Amygdala (tissue), 56 donors: Measurements from ENCODE around the gene GPHN.

ENCODE experiments used
- DNase-seq, 56 donors: peaks; one replicate each; lab custom pipeline; 2025; lab: John Stamatoyannopoulos, UW

GPHN gene

DNA sequence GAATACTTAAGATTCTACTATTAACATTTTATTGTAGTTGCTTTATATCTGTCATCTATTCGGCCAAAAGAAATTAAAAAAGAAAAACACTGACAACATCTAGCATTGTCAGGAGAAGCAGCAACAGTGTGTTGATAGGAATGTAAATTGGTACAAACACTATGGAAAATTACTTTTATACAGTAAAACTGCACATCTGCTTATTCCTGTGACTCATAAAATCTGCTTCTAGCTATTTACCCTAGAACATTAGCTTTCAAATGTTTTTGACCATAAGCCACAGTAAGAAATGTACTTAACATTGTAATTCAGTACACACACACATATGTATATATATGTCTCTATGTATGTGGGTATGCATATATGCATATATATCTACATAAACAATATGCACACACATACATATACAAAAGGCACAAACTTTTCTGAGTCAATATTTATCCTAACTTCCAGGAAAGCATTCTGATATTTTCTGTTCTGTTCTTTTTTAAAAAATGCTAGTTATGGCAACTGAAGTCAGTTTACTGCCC is 402.4 kb downstream of the GPHN start:
- no peak for DNase-seq

DNA sequence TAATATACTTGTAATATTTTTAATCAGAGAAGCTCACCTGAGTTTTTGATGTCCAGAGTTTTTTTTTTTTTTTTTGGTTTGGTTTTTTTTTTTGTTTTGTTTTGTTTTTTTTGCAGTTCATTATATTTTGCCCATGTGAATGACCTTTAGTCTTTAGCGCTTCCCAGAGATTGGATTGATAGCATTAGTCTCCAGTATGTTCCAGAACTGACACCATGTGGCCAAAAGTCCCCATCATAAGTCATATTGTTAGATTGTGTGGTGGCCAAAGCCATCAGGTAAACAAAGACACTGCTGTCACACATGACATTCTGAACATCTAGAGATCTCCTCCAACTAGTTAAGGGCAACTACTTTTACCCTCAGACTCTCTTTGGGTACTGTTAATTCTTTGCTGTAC is 408.5 kb downstream of the GPHN start:
- no peak for DNase-seq

DNA sequence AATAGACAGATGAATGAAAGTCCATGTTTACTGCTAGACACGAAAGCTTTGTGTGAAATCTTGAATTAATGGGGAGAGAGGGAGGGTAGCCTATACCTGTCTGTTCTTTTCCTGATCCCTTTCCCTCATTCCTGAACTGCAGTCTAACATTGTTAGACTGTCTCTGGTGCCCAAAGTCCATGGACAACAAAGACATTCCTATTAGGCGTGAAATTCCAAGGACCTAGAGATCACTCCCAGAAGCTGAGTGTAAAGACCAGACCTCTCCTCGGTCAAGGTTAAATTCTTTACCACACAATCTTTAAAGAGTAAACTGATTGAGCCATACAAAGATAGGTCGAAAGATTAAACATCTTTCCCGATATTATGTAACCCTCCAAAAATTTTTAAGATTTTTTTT is 410.6 kb downstream of the GPHN start:
- no peak for DNase-seq

GRCh38 chr14:66920196-66920595 is 412.2 kb downstream of the GPHN start:
- no peak for DNase-seq

GRCh38 chr14:66923251-66923650 is 415.3 kb downstream of the GPHN start:
- DNase-seq = no peak

DNA sequence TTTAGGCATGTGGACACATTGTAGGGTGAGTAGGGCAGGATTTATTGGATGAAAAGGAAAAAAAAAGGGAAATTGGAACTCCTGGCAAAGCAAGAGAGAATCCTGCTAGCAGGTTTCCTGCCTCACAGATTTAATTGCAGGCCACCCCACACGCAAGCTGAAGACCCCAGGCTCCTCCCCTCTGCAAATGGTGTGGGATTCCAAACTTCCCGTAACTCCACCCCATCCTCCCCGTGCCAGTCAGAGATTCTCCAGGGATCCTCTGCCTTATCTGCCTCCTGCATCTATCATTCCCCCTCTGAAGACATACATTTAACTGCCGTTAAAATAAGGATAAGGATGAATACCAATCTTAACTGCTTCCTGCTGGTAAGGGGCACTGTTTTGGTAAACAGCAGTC is 431.5 kb downstream of the GPHN start:
- DNase-seq = no peak

DNA sequence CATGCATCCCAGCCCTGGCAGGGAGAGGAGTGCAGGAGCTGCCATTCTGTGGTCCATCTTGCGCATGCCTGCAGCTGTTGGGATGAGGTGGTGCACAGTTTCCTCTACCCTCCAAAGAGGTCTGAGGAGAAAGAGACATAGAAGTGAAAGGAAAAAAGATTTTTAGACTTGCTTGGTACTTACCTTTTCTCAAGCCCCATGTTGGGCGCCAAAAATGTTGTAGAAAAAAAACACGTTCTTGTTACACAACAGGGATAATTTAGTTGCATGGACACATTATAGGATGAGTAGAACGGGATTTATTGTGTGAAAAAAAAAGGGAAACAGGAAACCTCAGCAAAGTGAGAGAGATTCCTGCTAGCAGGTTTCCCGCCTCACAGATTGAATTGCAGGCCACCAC is 436.9 kb downstream of the GPHN start:
- DNase-seq = no peak

DNA sequence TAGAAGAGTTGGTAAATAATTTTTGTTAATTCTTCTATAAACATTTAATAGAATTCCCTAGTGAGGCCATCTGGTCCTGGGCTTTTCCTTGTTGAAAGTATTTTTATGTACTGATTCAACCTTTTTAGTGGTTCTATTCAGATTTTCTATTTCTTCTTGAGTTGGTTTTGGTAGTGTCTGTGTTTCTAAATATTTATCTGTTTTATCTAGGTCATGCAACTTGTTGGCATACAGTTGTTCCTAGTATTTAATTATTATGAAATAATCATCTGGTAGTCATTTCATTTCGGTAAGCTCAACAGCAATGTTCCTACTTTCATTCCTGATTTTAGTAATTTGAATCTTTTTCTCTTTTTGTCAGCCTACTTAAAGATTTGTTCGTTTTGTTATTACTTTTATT is 447.2 kb downstream of the GPHN start:
- DNase-seq = no peak

- DNase-seq = no peak
Measured at GRCh38 chr14:66959437-66960050, 451.6 kb downstream of the GPHN start.

- DNase-seq = no peak
Measured at GRCh38 chr14:66965831-66966230, 457.9 kb downstream of the GPHN start.

GRCh38 chr14:66972469-66972868 is 464.5 kb downstream of the GPHN start:
- no peak for DNase-seq

DNA sequence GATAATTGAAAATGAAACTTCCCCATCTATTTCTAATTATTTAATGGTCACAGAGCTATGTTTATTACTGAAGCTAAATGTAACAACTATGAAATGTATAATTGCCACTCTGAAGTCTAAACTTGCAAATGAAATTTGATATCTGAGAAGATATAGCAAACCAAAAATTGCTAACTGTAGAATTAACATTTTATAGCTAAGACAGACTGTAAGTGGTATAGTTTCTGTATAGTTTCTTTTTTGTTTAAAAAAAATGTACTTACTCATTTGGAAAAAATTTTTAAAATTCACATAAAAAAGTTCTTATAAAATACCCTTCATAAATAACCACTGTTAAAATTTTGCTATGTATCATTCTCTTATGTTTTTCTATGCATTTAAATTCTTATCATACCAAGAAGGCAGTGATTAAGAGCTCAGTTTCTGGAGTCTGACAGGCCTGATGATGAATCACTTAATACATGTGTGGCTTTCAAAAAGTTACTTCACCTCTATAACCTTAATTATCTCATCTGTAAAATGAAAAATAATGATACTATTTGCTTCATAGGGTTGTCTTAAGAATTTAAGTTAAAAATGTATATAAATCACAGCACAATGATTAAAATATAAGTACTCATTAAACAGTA is 466.6 kb downstream of the GPHN start:
- DNase-seq = no peak

GRCh38 chr14:66975251-66975650 is 467.3 kb downstream of the GPHN start:
- no peak for DNase-seq

GRCh38 chr14:66979101-66979974 is 471.4 kb downstream of the GPHN start:
- no peak for DNase-seq

- DNase-seq = no peak
Measured at GRCh38 chr14:66982247-66982646, 474.3 kb downstream of the GPHN start.

DNA sequence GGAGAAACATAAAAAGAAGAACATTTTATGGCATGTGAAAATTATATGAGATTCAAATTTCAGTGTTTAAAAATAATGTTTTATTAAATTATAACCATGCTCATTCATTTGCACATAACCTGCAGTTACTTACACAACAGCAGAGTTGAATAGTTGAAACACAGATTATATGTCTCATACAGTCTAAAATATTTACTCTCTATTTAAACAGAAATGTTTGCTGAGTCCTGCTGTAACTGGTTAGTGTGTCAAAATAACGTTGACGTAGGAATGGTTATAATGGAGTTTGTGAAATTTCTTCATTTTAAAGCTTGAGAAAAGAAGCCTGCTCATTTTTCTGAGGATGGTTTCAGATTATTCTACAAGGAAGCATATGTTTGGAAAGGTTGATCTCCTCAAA is 484.8 kb downstream of the GPHN start:
- no peak for DNase-seq

- DNase-seq = no peak
Measured at GRCh38 chr14:66993512-66993911, 485.6 kb downstream of the GPHN start.

- no peak for DNase-seq
Measured at GRCh38 chr14:66998013-66998412, 490.1 kb downstream of the GPHN start.

GRCh38 chr14:66999978-67000377 is 492.0 kb downstream of the GPHN start:
- DNase-seq = no peak

DNA sequence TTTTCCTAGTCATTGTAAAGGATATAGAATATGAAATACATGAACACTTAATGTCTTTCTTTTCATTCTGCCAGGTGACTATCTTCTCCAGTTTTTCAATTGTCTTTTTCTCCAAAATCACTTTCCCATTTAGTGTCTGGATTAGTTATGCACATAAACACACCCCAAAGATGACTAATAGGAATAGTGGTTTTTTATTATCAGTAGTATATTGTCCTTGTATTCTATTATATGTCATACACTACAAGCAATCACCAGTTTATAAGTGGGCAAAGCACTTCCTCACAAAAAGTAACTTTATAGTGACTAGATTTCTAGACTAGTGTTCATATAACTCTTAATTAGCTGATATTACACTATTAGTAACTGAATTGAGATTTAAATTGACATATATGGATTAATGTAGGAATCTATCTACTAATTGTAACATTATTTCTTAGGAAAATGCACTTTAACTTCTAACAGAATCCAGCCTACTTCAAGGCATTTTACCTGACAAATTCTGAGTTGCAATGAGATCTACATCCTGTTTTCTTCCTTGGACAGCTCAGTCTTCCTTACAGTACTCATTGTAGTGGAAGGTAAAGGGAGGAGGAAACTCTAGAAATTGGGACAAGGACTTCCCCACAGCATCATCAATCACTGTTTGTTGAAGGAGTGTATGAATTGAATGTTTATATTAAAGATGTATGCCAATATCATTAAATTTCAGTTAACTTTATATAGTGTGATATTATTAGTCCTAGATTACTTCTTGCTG is 495.2 kb downstream of the GPHN start:
- no peak for DNase-seq

DNA sequence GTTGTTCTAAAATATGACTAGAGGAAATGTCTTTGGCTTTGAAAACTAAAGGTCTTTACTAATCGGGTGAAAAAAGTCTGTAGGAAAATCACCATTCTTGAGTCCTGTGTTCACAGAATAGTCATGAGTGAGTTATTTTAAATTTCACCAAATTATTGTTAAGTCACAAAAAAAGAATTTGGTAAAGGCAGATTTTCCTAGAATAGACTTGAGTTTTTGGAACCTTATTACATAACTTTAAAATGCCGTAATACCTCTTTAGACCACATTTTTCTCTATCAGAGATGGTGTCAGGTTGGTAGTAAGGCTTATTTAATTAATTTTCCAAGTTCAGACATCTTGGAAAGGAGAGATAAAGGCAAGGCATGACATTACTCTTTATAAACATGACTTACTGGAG is 496.6 kb downstream of the GPHN start:
- no peak for DNase-seq
